Renal cortical epithelial cell (primary cell): ENCODE measurements around the gene HEBP2. TPM values are rescaled to one million over a fixed set of nuclear protein-coding genes. Genes with fewer than 3 reads are reported as not detected.
A peak's percentile ranks its signal among the peaks of the same experiment; 100 is the strongest.

Experiments used
- DNase-seq: peaks from one replicate; pipeline ENCODE4 v3.0.0-alpha.2; 2011; ENCODE audit warnings: low read depth
- total RNA-seq: library from RNA; depleted of rRNA; stranded (reverse); fragments of >200 nt; gene quantifications from 2 replicates; pipeline ENCODE4 v1.2.3, GENCODE V29; 2014

HEBP2 gene
- total RNA-seq, 1 donor from 2014 or later, result 39.0 TPM

GRCh38 chr6:138424004-138424904 is 20.2 kb downstream of the HEBP2 start:
- DNase-seq, result no peak

GRCh38 chr6:138425256-138425655 is 21.2 kb downstream of the HEBP2 start:
- DNase-seq, result peak; percentile 73

GRCh38 chr6:138426500-138427123 is 22.6 kb downstream of the HEBP2 start:
- DNase-seq, result no peak

- no peak for DNase-seq
These were observed 23.7 kb downstream of the HEBP2 start for GRCh38 chr6:138427701-138428100.

- DNase-seq, result peak; percentile 73
These were observed 25.0 kb downstream of the HEBP2 start for GRCh38 chr6:138428944-138429598.

- no peak for DNase-seq
These were observed 25.7 kb downstream of the HEBP2 start for GRCh38 chr6:138429761-138430160.

GRCh38 chr6:138430361-138431145 is 26.5 kb downstream of the HEBP2 start:
- no peak for DNase-seq

GRCh38 chr6:138431256-138432062 is 27.4 kb downstream of the HEBP2 start:
- no peak for DNase-seq

GRCh38 chr6:138432063-138432356 is 28.0 kb downstream of the HEBP2 start:
- no peak for DNase-seq

- no peak for DNase-seq
These were observed 30.1 kb downstream of the HEBP2 start for GRCh38 chr6:138434096-138434495.

- no peak for DNase-seq
These were observed 30.9 kb downstream of the HEBP2 start for GRCh38 chr6:138434925-138435324.

GRCh38 chr6:138439546-138439945 is 35.5 kb downstream of the HEBP2 start:
- no peak for DNase-seq

- DNase-seq, result no peak
These were observed 36.3 kb downstream of the HEBP2 start for GRCh38 chr6:138440296-138440695.

- no peak for DNase-seq
These were observed 36.8 kb downstream of the HEBP2 start for GRCh38 chr6:138440758-138441357.

- DNase-seq, result no peak
These were observed 37.9 kb downstream of the HEBP2 start for GRCh38 chr6:138441965-138442364.

- DNase-seq, result peak; percentile 23
These were observed 38.6 kb downstream of the HEBP2 start for GRCh38 chr6:138442663-138443062.

GRCh38 chr6:138443979-138444378 is 40.0 kb downstream of the HEBP2 start:
- peak; percentile 31 for DNase-seq

- DNase-seq, result no peak
These were observed 42.8 kb downstream of the HEBP2 start for GRCh38 chr6:138446821-138447220.

- DNase-seq, result no peak
These were observed 46.4 kb downstream of the HEBP2 start for GRCh38 chr6:138450445-138450844.

GRCh38 chr6:138451043-138451442 is 47.0 kb downstream of the HEBP2 start:
- DNase-seq, result no peak
